DMS114 treated with DMSO at 0.1 percent for 48 hours (cell line): ENCODE measurements around the gene ZNF385B.
"Not testable (repeated sequence)": the region's sequence is repeated elsewhere in the genome, so short reads cannot be mapped to it uniquely, and the experiment has no call there.

Source experiments
- DNase-seq: peaks from one replicate; lab custom pipeline; 2025; ENCODE audit not compliant: unreplicated experiment; lab: John Stamatoyannopoulos, UW

The ZNF385B gene

GRCh38 chr2:179861416-179862067 is at the start of gene ZNF385B:
Gene ZNF385B, minus strand, starts transcription at chr2:179861612.
- DNase-seq = no peak

GRCh38 chr2:179910735-179911113 is 49.3 kb upstream of the ZNF385B start:
- DNase-seq = no peak

GRCh38 chr2:179909845-179910734 is 48.7 kb upstream of the ZNF385B start:
- DNase-seq = no peak

- DNase-seq = no peak
These were observed 39.2 kb upstream of the ZNF385B start for GRCh38 chr2:179900655-179901054.

GRCh38 chr2:179899666-179900065 is 38.3 kb upstream of the ZNF385B start:
- no peak for DNase-seq

- DNase-seq = no peak
These were observed 37.5 kb upstream of the ZNF385B start for GRCh38 chr2:179898873-179899272.

- DNase-seq = no peak
These were observed 32.2 kb upstream of the ZNF385B start for GRCh38 chr2:179893616-179894015.

GRCh38 chr2:179891237-179891636 is 29.8 kb upstream of the ZNF385B start:
- no peak for DNase-seq

GRCh38 chr2:179890666-179891065 is 29.3 kb upstream of the ZNF385B start:
- DNase-seq = no peak

GRCh38 chr2:179888642-179889041 is 27.2 kb upstream of the ZNF385B start:
- DNase-seq = not testable (repeated sequence)

GRCh38 chr2:179884193-179884592 is 22.8 kb upstream of the ZNF385B start:
- no peak for DNase-seq

- DNase-seq = no peak
These were observed 21.7 kb upstream of the ZNF385B start for GRCh38 chr2:179882851-179883806.

GRCh38 chr2:179877601-179878364 is 16.4 kb upstream of the ZNF385B start:
- DNase-seq = no peak

GRCh38 chr2:179876266-179876665 is 14.9 kb upstream of the ZNF385B start:
- no peak for DNase-seq

GRCh38 chr2:179875864-179876263 is 14.5 kb upstream of the ZNF385B start:
- DNase-seq = no peak

GRCh38 chr2:179862898-179863458 is 1.6 kb upstream of the ZNF385B start:
- DNase-seq = no peak

GRCh38 chr2:179861027-179861415 is 391 bp downstream of the ZNF385B start:
- no peak for DNase-seq

- no peak for DNase-seq
These were observed 971 bp downstream of the ZNF385B start for GRCh38 chr2:179860255-179861026.

GRCh38 chr2:179859523-179859922 is 1.9 kb downstream of the ZNF385B start:
- DNase-seq = no peak
